Tibial nerve (tissue), 4 donors: ENCODE results near the gene ARID1B.
A peak's percentile ranks its signal among the peaks of the same experiment; 100 is the strongest.

Source experiments
- CTCF ChIP-seq, 5 experiments: fragments of 200-600 bp in 3 of 5; fragments of 450-650 bp in 2 of 5; sonication (generic) in 3 of 5; IDR thresholded peaks; one replicate each; pipeline ENCODE4 v1.5.1; 2016 to 2019; ENCODE audit warnings: antibody characterized with exemption in 5 of 5, mild to moderate bottlenecking in 3 of 5, moderate library complexity in 2 of 5
- EP300 ChIP-seq, 2 donors: sonication (generic); formaldehyde crosslinking; IDR thresholded peaks; one replicate each; pipeline ENCODE4 v1.6.1; 2017; ENCODE audit warnings: antibody characterized with exemption in 2 of 2, mild to moderate bottlenecking in 1 of 2
- POLR2A ChIP-seq, 2 donors: fragments of 450-650 bp; IDR thresholded peaks; one replicate each; pipeline ENCODE4 v1.6.1; 2017; ENCODE audit warnings: antibody characterized with exemption in 2 of 2, mild to moderate bottlenecking in 2 of 2, moderate library complexity in 2 of 2

GRCh38 chr6:157148391-157149323, 371.5 kb downstream of the ARID1B start:
- no peak for TF ChIP-seq CTCF (IDR thresholded peaks at IDR 0.05)
- peak in 1 of 2 donors; percentile 58 for TF ChIP-seq EP300 (IDR thresholded peaks at IDR 0.05)
- TF ChIP-seq POLR2A (IDR thresholded peaks at IDR 0.05): no peak
